B cell (primary cell): ENCODE data around the gene CALML5. TPM values are rescaled to one million over a fixed set of nuclear protein-coding genes. Genes with fewer than 3 reads are reported as not detected.

Experiments used
- ATAC-seq: fragments of 200-7000 bp; cut with Tn5 transposase; one replicate; pipeline ENCODE4 v1.10.0; 2021; ENCODE audit warnings: low read depth, mild to moderate bottlenecking, moderate number of reproducible peaks, moderate library complexity
- CTCF ChIA-PET: fragments of 350-600 bp; sonication (Branson Sonifier 250); formaldehyde crosslinking; loops from one replicate; lab custom pipeline; 2021; ENCODE audit warnings: antibody characterized with exemption, inconsistent platforms; lab: Charles Lee
- POLR2A ChIA-PET: fragments of 350-600 bp; sonication (Branson Sonifier 250); formaldehyde crosslinking; loops from one replicate; lab custom pipeline; 2021; ENCODE audit warnings: antibody characterized with exemption; lab: Charles Lee
- DNase-seq: peaks from one replicate; pipeline ENCODE4 v3.0.0; 2013
- H2AFZ ChIP-seq: 2 replicates; pipeline ENCODE4 v1.6.1; 2012; ENCODE audit warnings: mild to moderate bottlenecking, low read depth, low read length; ENCODE audit not compliant: insufficient read depth, poor library complexity, severe bottlenecking
- H3K27ac ChIP-seq, 2 donors: 1 replicate in 1 of 2; 2 replicates in 1 of 2; pipeline ENCODE4 v1.5.1; 2012 to 2013; ENCODE audit warnings: low read length in 2 of 2, mild to moderate bottlenecking in 2 of 2, moderate library complexity in 1 of 2
- H3K27me3 ChIP-seq, 4 experiments: fragments of 200-600 bp in 1 of 4; sonication (generic) in 1 of 4; replicated peaks in 1 of 4; 1 replicate in 2 of 4; 2 replicates in 2 of 4; pipeline versions ENCODE4 v1.6.1 to v1.7.0; 2013 to 2016; ENCODE audit warnings: low read length in 3 of 4, mild to moderate bottlenecking in 2 of 4, mixed read lengths in 1 of 4, moderate library complexity in 1 of 4; ENCODE audit not compliant: insufficient read depth in 4 of 4, control insufficient read depth in 3 of 4; ENCODE audit errors: control extremely low read depth in 1 of 4
- H3K36me3 ChIP-seq, 2 experiments: replicated peaks in 1 of 2; 1 replicate in 1 of 2; 2 replicates in 1 of 2; pipeline versions ENCODE4 v1.6.1 to v1.7.1; 2013; ENCODE audit warnings: low read length in 1 of 2; ENCODE audit not compliant: insufficient read depth in 2 of 2, control insufficient read depth in 1 of 2; ENCODE audit errors: control extremely low read depth in 1 of 2, extremely low read depth in 1 of 2
- H3K4me1 ChIP-seq, 2 donors: fragments of 200-600 bp in 1 of 2; sonication (generic) in 1 of 2; 1 replicate in 1 of 2; 2 replicates in 1 of 2; pipeline versions ENCODE4 v1.5.1 to v1.6.1; 2013 to 2017; ENCODE audit warnings: low read length in 2 of 2; ENCODE audit not compliant: control insufficient read depth in 2 of 2, insufficient read depth in 2 of 2
- H3K4me2 ChIP-seq: replicated peaks from 2 replicates; pipeline ENCODE3; 2012; ENCODE audit warnings: mild to moderate bottlenecking, low read depth, low read length; ENCODE audit not compliant: poor library complexity, severe bottlenecking
- H3K4me3 ChIP-seq, 5 experiments: fragments of 200-600 bp in 1 of 5; sonication (generic) in 1 of 5; 1 replicate in 3 of 5; 2 replicates in 2 of 5; pipeline versions ENCODE4 v1.5.1 to v1.7.0; 2011 to 2016; ENCODE audit warnings: low read length in 4 of 5, mild to moderate bottlenecking in 4 of 5, low read depth in 2 of 5, control low read depth in 1 of 5, moderate library complexity in 1 of 5; ENCODE audit not compliant: insufficient read depth in 1 of 5; ENCODE audit errors: control extremely low read depth in 1 of 5, extremely low read depth in 1 of 5
- H3K79me2 ChIP-seq: fragments of 200-600 bp; sonication (generic); one replicate; pipeline ENCODE4 v1.6.0; 2016; ENCODE audit warnings: low read length; ENCODE audit not compliant: control insufficient read depth, insufficient read depth
- H3K9ac ChIP-seq: fragments of 200-600 bp; sonication (generic); 2 replicates; pipeline ENCODE4 v1.6.1; 2017; ENCODE audit warnings: mild to moderate bottlenecking, low read length, moderate library complexity
- H3K9me3 ChIP-seq, 3 donors: one replicate each; pipeline versions ENCODE4 v1.6.1 to v1.7.1; 2013; ENCODE audit warnings: low read length in 2 of 3; ENCODE audit not compliant: control insufficient read depth in 2 of 3, insufficient read depth in 1 of 3; ENCODE audit errors: control extremely low read depth in 1 of 3
- H4K20me1 ChIP-seq: 2 replicates; pipeline ENCODE4 v1.6.0; 2012; ENCODE audit warnings: mild to moderate bottlenecking, low read length; ENCODE audit not compliant: insufficient read depth, control insufficient read depth, poor library complexity, severe bottlenecking
- H3K27ac Mint-ChIP-seq: one replicate; pipeline ENCODE4 v1.8.0; 2021; ENCODE audit warnings: mixed read lengths
- H3K27me3 Mint-ChIP-seq: one replicate; pipeline ENCODE4 v1.8.0; 2021; ENCODE audit warnings: mixed read lengths
- H3K4me1 Mint-ChIP-seq: one replicate; pipeline ENCODE4 v1.8.0; 2021; ENCODE audit warnings: mixed read lengths
- H3K4me3 Mint-ChIP-seq: one replicate; pipeline ENCODE4 v1.8.0; 2021; ENCODE audit warnings: mixed read lengths
- H3K9me3 Mint-ChIP-seq: one replicate; pipeline ENCODE4 v1.8.0; 2022; ENCODE audit warnings: mixed read lengths; ENCODE audit not compliant: insufficient read depth
- CTCF ChIP-seq: fragments of 200-600 bp; IDR thresholded peaks from one replicate; pipeline ENCODE4 v1.8.0; 2022; ENCODE audit warnings: antibody characterized with exemption, mild to moderate bottlenecking
- EZH2 ChIP-seq: IDR thresholded peaks from 2 replicates; pipeline ENCODE4 v1.6.1; 2012; ENCODE audit warnings: borderline replicate concordance, low read depth, mild to moderate bottlenecking, moderate library complexity, low read length; ENCODE audit not compliant: insufficient read depth, poor library complexity, severe bottlenecking
- WGBS: methylation state at CpG from one replicate; pipeline ENCODE4 v1.1.5; 2013; ENCODE audit warnings: missing lambda C conversion rate; ENCODE audit not compliant: insufficient coverage; 5-methylcytosine and 5-hydroxymethylcytosine counted together
- intact Hi-C: fragments of 100-400 bp; cut with micrococcal nuclease; formaldehyde crosslinking; loops from one replicate; pipeline ENCODE4 v1.10.0; 2022
- polyA plus RNA-seq: library from polyadenylated mRNA; depleted of rRNA; stranded (reverse); fragments of >200 nt; gene quantifications from 2 replicates; pipeline ENCODE4 v1.2.3, GENCODE V29; 2012
- total RNA-seq, 2 donors: library from RNA; stranded (reverse); fragments of 120-200 nt in 1 of 2; gene quantifications; 1 replicate in 1 of 2; 2 replicates in 1 of 2; pipeline versions ENCODE4 v1.2.3 to v1.2.4, GENCODE V29; 2013 to 2022

The CALML5 gene
- total and polyA plus RNA-seq, 2 donors (not counting 1 experiment from before 2014, with no cell fraction given): not detected

DNA sequence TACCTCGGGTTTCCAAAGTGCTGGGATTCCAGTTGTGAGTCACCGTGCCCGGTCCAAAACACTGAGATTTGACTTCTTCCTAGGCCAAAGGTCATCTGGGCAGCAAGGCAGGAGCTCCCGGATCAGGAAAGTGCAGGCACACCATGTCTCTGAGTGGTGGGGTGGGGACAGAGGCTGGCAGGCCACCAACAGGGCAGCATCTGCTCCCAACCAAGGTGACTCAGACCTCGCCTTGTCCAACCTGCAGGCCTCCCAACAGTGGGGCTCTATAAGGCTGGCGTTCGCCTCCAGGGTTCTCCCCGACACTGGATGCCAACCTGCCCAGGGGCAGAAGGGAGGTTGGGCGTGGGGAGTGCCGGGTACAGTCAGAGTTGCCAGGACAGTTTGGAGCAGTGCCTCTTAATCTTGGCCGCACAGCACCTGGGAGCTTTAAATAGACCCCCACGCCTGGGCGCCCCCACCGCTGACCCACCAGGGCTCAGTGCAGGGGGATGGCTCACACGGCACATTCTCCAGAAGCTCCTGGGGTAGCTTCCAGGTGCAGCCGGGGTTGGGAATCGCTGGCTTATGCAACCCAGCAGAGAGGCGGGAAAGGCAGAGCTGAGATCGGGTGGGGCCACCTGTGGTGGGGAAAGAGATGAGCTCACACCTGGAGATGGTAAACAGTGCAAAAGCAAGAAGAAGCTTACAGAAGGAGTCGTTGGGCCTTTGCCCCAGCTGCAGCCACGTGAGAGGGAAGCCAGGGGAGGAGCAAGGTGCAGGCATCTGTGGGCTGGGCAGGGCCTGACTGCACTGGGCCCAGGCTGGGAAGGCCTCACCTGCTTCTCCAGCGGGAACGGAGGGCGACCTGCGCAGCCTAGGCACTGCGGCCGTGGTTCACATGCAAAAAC lies 10.9 kb downstream of the CALML5 start:
- H3K27ac ChIP-seq: no peak overlapping the region
- 95% methylated on average over 27 of the region's 27 CpGs for WGBS
- peaks cover 0 to 13% (median 2%) of the 10 kb centered on the region in 3 donors for H3K9me3 ChIP-seq
- intact Hi-C loops: no loop called here
- peaks cover 9% of the 10 kb centered on the region for H3K4me1 Mint-ChIP-seq
- ATAC-seq (no peak), DNase-seq (no peak)
- peaks cover 6% of the 10 kb centered on the region for H3K27me3 Mint-ChIP-seq
- H3K4me3 Mint-ChIP-seq: no peak overlapping the region
- TF ChIP-seq CTCF (no peak), EZH2 (no peak)
- no peak overlapping the region for H2AFZ ChIP-seq
- H3K27me3 ChIP-seq: peaks cover 0 to 5% (median 0%) of the 10 kb centered on the region in 4 experiments
- H3K9me3 Mint-ChIP-seq: peaks cover 3% of the 10 kb centered on the region
- H3K9ac ChIP-seq: no peak overlapping the region
- H3K4me1 ChIP-seq: peaks cover 0 to 9% of the 10 kb centered on the region in 2 donors
- CTCF ChIA-PET: no interaction called here
- H3K79me2 ChIP-seq: no peaks in the 10 kb centered on the region
- no peak overlapping the region for H3K4me3 ChIP-seq
- no peak overlapping the region for H3K27ac Mint-ChIP-seq
- no peaks in the 10 kb centered on the region for H4K20me1 ChIP-seq
- H3K4me2 ChIP-seq: no peak overlapping the region
- POLR2A ChIA-PET: no interaction called here
- H3K36me3 ChIP-seq: no peaks in the 10 kb centered on the region

GRCh38 chr10:5486853-5487235 lies 12.5 kb downstream of the CALML5 start:
- no peak overlapping the region for H3K4me3 Mint-ChIP-seq

More at GRCh38 chr10:5486853-5487235, 12.5 kb downstream of the CALML5 start:
- H3K4me3 ChIP-seq: no peak overlapping the region
- no peak overlapping the region for H3K4me2 ChIP-seq
- WGBS: 81% methylated on average over 9 of the region's 9 CpGs
- no peak overlapping the region for H3K27ac ChIP-seq
- intact Hi-C loops: no loop called here
- H3K4me1 ChIP-seq: peaks cover 0 to 9% of the 10 kb centered on the region in 2 donors
- H3K9me3 ChIP-seq: peaks cover 0 to 3% (median 0%) of the 10 kb centered on the region in 3 donors
- Mint-ChIP-seq H3K27me3 (peaks cover 6% of the 10 kb centered on the region), H3K9me3 (no peaks in the 10 kb centered on the region), H3K27ac (no peak overlapping the region), H3K4me1 (peaks cover 9% of the 10 kb centered on the region)
- H3K9ac ChIP-seq: no peak overlapping the region
- H3K27me3 ChIP-seq: peaks cover 0 to 5% (median 0%) of the 10 kb centered on the region in 4 experiments
- no peaks in the 10 kb centered on the region for H3K79me2 ChIP-seq
- no peak for ATAC-seq
- no peaks in the 10 kb centered on the region for H4K20me1 ChIP-seq
- H3K36me3 ChIP-seq: no peaks in the 10 kb centered on the region
- DNase-seq: no peak
- TF ChIP-seq CTCF (no peak), EZH2 (no peak)
- ChIA-PET POLR2A (no interaction called here), CTCF (no interaction called here)
- H2AFZ ChIP-seq: no peak overlapping the region
